ENCODE data around the gene MRPS27. TPM values are rescaled to one million over a fixed set of nuclear protein-coding genes. Genes with fewer than 3 reads are reported as not detected.

Gene MRPS27
- total and polyA plus RNA-seq, 2 of the 13 experiments (the other 11 are each of a cell fraction or from before 2014, with no cell fraction given): 71.8 to 115 TPM

DNA sequence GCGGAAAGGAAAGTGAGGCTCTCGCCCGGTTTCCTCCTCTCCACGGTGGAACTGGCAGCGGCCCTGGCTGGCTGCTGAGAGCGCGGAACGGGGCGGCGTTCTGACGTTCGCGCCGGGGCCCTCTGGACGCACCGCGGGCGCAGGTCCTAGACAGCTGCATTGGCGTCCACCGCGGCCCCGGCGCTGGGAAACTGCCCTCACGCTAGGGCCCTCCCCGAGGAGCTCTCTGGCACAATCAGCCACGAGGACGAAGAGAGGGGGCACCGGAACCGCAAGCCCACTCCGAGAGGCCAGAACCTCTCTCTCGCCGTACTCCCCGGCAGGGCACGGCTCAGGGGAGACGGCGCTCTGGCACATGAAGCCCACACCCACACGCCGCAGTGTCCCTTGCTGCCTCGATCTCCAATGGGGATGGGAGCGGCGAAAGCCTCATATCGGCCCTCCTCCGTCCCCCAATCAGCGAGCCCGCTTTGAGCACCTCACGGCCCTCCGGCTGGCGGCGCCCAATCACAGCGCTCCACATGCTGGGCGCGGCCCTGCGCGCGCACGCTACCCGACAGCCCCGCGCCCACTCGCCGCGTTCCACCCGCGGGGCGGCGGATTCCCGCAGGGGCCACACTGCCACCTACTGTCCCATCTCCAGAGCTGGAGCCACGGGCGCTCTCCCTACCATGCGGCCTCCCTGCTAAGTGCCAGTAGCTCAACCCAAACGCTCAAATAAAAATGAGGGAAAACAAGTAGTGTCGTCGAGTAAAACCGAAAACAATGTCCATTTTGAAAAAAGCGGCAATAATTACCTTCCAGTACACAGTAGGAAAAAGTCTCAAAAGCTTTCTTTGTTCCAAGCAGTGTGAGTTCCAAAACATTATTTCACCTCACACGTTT lies 11.8 kb downstream of the MRPS27 start (continued):
- TF ChIP-seq HNF1A (IDR thresholded peaks at IDR 0.05; ENCODE audit: low read depth) (no peak), HNF1A (CRISPR knock-in tag; IDR thresholded peaks at IDR 0.05; ENCODE audit: borderline replicate concordance) (peak; percentile 75), ZSCAN30 (CRISPR knock-in tag; IDR thresholded peaks at IDR 0.05) (no peak), ZMYM3 (CRISPR knock-in tag; IDR thresholded peaks at IDR 0.05) (peak; percentile 41; the same call in 1 of the 2 replicates), TARDBP (CRISPR knock-in tag; IDR thresholded peaks at IDR 0.05) (peak; percentile 81), FOSL2 (CRISPR knock-in tag; IDR thresholded peaks at IDR 0.05) (no peak), THAP8 (CRISPR knock-in tag; IDR thresholded peaks at IDR 0.05; ENCODE audit: borderline replicate concordance) (no peak), CREB3 (CRISPR knock-in tag; IDR thresholded peaks at IDR 0.05) (no peak), ZFP37 (CRISPR knock-in tag; IDR thresholded peaks at IDR 0.05; ENCODE audit: borderline replicate concordance) (no peak), RCOR2 (CRISPR knock-in tag; IDR thresholded peaks at IDR 0.05) (0 out of 2 replicates have a peak, but pooled peaks have one; percentile 19), CHCHD3 (CRISPR knock-in tag; IDR thresholded peaks at IDR 0.05) (no peak), TAF1 (CRISPR knock-in tag; IDR thresholded peaks at IDR 0.05) (peak; percentile 98), RFX1 (IDR thresholded peaks at IDR 0.05) (no peak)
- TF ChIP-seq, protein P1, sequence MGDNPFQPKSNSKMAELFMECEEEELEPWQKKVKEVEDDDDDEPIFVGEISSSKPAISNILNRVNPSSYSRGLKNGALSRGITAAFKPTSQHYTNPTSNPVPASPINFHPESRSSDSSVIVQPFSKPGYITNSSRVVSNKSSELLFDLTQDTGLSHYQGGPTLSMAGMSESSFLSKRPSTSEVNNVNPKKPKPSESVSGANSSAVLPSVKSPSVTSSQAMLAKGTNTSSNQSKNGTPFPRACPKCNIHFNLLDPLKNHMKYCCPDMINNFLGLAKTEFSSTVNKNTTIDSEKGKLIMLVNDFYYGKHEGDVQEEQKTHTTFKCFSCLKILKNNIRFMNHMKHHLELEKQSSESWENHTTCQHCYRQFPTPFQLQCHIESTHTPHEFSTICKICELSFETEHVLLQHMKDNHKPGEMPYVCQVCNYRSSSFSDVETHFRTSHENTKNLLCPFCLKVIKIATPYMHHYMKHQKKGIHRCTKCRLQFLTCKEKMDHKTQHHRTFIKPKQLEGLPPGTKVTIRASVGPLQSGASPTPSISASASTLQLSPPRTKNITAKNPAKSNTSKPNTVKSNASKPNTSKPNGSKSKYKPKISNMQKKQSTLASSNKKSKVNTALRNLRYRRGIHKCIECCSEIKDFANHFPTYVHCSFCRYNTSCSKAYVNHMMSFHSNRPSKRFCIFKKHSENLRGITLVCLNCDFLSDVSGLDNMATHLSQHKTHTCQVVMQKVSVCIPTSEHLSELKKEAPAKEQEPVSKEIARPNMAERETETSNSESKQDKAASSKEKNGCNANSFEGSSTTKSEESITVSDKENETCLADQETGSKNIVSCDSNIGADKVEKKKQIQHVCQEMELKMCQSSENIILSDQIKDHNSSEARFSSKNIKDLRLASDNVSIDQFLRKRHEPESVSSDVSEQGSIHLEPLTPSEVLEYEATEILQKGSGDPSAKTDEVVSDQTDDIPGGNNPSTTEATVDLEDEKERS (CRISPR knock-in tag; IDR thresholded peaks at IDR 0.05): peak; percentile 95
- TF ChIP-seq, protein P2, sequence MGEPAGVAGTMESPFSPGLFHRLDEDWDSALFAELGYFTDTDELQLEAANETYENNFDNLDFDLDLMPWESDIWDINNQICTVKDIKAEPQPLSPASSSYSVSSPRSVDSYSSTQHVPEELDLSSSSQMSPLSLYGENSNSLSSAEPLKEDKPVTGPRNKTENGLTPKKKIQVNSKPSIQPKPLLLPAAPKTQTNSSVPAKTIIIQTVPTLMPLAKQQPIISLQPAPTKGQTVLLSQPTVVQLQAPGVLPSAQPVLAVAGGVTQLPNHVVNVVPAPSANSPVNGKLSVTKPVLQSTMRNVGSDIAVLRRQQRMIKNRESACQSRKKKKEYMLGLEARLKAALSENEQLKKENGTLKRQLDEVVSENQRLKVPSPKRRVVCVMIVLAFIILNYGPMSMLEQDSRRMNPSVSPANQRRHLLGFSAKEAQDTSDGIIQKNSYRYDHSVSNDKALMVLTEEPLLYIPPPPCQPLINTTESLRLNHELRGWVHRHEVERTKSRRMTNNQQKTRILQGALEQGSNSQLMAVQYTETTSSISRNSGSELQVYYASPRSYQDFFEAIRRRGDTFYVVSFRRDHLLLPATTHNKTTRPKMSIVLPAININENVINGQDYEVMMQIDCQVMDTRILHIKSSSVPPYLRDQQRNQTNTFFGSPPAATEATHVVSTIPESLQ (CRISPR knock-in tag; conservative IDR thresholded peaks at IDR 0.05): no peak
- TF ChIP-seq, protein P3, sequence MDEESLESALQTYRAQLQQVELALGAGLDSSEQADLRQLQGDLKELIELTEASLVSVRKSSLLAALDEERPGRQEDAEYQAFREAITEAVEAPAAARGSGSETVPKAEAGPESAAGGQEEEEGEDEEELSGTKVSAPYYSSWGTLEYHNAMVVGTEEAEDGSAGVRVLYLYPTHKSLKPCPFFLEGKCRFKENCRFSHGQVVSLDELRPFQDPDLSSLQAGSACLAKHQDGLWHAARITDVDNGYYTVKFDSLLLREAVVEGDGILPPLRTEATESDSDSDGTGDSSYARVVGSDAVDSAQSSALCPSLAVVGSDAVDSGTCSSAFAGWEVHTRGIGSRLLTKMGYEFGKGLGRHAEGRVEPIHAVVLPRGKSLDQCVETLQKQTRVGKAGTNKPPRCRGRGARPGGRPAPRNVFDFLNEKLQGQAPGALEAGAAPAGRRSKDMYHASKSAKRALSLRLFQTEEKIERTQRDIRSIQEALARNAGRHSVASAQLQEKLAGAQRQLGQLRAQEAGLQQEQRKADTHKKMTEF (CRISPR knock-in tag; IDR thresholded peaks at IDR 0.05): peak; percentile 78

Measured in HepG2 (cell line).